ENCODE measurements around the gene FGF8.
A peak's percentile ranks its signal among the peaks of the same experiment; 100 is the strongest.
"Not testable (repeated sequence)": the region's sequence is repeated elsewhere in the genome, so short reads cannot be mapped to it uniquely, and the experiment has no call there.

FGF8 gene

GRCh38 chr10:101775273-101776160, at the start of gene FGF8:
Gene FGF8 (minus strand): TSS chr10:101776114. CDS start chr10:101775900, 214 bp downstream.
- DNase-seq, result no peak

- DNase-seq, result no peak
Observed at GRCh38 chr10:101824736-101825135, 48.8 kb upstream of the FGF8 start.

- DNase-seq, result peak in 1 of 2 experiments; percentile 63
Observed at GRCh38 chr10:101818872-101819633, 43.1 kb upstream of the FGF8 start.

GRCh38 chr10:101818119-101818871, 42.4 kb upstream of the FGF8 start, which contains the start of gene OGA:
Gene OGA (minus strand): TSS chr10:101818444. CDS start chr10:101818022, 422 bp downstream.
- DNase-seq, result peak; percentile 91 to 92

- no peak for DNase-seq
Observed at GRCh38 chr10:101817337-101818118, 41.6 kb upstream of the FGF8 start.

- no peak for DNase-seq
Observed at GRCh38 chr10:101816913-101817336, 41.0 kb upstream of the FGF8 start.

- no peak for DNase-seq
Observed at GRCh38 chr10:101816376-101816775, 40.5 kb upstream of the FGF8 start.

GRCh38 chr10:101814466-101815071, 38.7 kb upstream of the FGF8 start:
- DNase-seq, result no peak

GRCh38 chr10:101812606-101813005, 36.7 kb upstream of the FGF8 start:
- DNase-seq, result no peak

GRCh38 chr10:101807158-101807557, 31.2 kb upstream of the FGF8 start:
- DNase-seq, result no peak

GRCh38 chr10:101803511-101803910, 27.6 kb upstream of the FGF8 start:
- DNase-seq, result no peak

- no peak for DNase-seq
Observed at GRCh38 chr10:101797403-101798059, 21.6 kb upstream of the FGF8 start.

GRCh38 chr10:101793526-101793925, 17.6 kb upstream of the FGF8 start:
- no peak for DNase-seq

GRCh38 chr10:101789686-101790085, 13.8 kb upstream of the FGF8 start:
- no peak for DNase-seq

GRCh38 chr10:101789231-101789630, 13.3 kb upstream of the FGF8 start:
- not testable (repeated sequence) for DNase-seq

- no peak for DNase-seq
Observed at GRCh38 chr10:101785801-101786200, 9.9 kb upstream of the FGF8 start.

GRCh38 chr10:101784558-101784957, 8.6 kb upstream of the FGF8 start:
- DNase-seq, result no peak

GRCh38 chr10:101783736-101784118, 7.8 kb upstream of the FGF8 start:
- peak in 1 of 2 experiments; percentile 6 for DNase-seq

GRCh38 chr10:101782811-101783735, 7.2 kb upstream of the FGF8 start, which contains the start of gene NPM3:
Gene NPM3 (minus strand): TSS chr10:101783446. CDS start chr10:101783390, 56 bp downstream.
- peak; percentile 26 to 62 for DNase-seq
